Motor neuron (in vitro differentiated cells): ENCODE measurements around the gene KCNQ1. TPM values are rescaled to one million over a fixed set of nuclear protein-coding genes. Genes with fewer than 3 reads are reported as not detected.

Experiments used
- ATAC-seq, 8 experiments: fragments of 200-7000 bp; cut with Tn5 transposase; replicated peaks in 6 of 8; 2 replicates each; pipeline ENCODE4 v1.8.0; 2021; ENCODE audit warnings: mild to moderate bottlenecking in 8 of 8, moderate library complexity in 8 of 8
- H3K27ac ChIP-seq, 2 donors: fragments of 250-450 bp; sonication (Bioruptor Pico); 2 replicates each; pipeline ENCODE4 v1.9.0; 2021; ENCODE audit warnings: antibody characterized with exemption in 2 of 2, mild to moderate bottlenecking in 2 of 2, moderate library complexity in 1 of 2
- H3K4me1 ChIP-seq, 2 donors: fragments of 250-450 bp; sonication (Bioruptor Pico); replicated peaks in 1 of 2; 2 replicates each; pipeline ENCODE4 v1.6.1; 2021; ENCODE audit warnings: antibody characterized with exemption in 2 of 2, mild to moderate bottlenecking in 2 of 2, moderate library complexity in 1 of 2
- H3K4me3 ChIP-seq, 5 donors: fragments of 250-450 bp; sonication (Bioruptor Pico); 2 replicates each; pipeline ENCODE4 v1.9.0; 2021; ENCODE audit warnings: antibody characterized with exemption in 5 of 5, mild to moderate bottlenecking in 5 of 5, moderate library complexity in 4 of 5
- WGBS, 10 experiments: fragments of 450-650 bp; shearing (Covaris generic); methylation state at CpG; one replicate each; pipeline ENCODE4 v1.0.0; 2022; 5-methylcytosine and 5-hydroxymethylcytosine counted together
- in situ Hi-C, 9 experiments: fragments of 400-800 bp; cut with MboI; loops; one replicate each; pipeline ENCODE4 v1.15.0; 2021; ENCODE audit warnings: low sequenced_read_pairs in 9 of 9, low pct_unique_long_range_greater_than_20kb in 2 of 9; ENCODE audit not compliant: unreplicated experiment in 9 of 9
- total RNA-seq, 8 experiments: library from RNA; unstranded; fragments of 300-600 nt; gene quantifications; 2 replicates each; pipeline versions ENCODE4 v1.2.3 to v1.2.4, GENCODE V29; 2022

KCNQ1 gene
- total RNA-seq, 8 experiments from 2014 or later: 0.04 to 0.66 (median 0.20) TPM; not detected in 2

DNA sequence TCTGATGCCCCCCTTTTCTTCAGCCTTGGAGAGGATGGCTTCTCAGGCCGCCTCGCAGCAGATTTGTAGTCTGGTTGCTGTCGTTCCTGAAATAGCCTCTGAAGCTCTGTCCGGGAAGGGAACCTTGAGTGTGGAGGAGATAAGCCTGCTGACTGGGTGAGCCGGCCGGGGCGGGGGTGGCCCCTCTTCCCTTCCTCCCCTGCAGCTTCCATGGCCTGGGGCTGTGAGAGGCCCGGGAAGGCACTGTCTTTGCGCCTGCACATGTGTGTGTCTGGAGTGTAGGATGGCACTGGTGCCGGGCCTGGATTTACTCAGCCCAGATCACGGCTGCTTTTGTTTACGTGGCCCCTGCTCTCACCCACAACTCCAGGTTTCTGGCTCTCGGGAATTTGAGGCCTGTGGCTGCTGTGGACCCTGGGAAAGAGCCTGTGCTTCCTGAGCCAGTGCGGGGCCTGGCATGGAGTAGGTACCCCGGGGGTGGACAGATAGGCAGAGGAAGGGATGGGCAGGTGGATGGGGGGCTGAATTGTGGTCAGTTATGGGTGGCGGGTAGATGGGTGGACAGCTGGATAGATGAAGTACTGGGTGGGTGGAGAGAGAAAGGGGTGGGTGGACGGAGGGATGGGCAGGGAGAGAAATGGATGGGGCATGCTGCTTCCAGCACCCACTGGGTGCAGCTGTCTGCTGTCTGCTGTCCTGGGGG is 16.6 kb downstream of the KCNQ1 start:
- no peak overlapping the region for H3K27ac ChIP-seq
- WGBS, 10 experiments: 30 to 100% (median 60%) methylated on average over 1 to 3 of the region's 17 CpGs; no CpG with 5 or more reads in 4 of the 10 experiments
- in situ Hi-C loops: no loop called here
- no peak overlapping the region for H3K4me3 ChIP-seq
- H3K4me1 ChIP-seq: no peaks in the 10 kb centered on the region
- no peak for ATAC-seq

DNA sequence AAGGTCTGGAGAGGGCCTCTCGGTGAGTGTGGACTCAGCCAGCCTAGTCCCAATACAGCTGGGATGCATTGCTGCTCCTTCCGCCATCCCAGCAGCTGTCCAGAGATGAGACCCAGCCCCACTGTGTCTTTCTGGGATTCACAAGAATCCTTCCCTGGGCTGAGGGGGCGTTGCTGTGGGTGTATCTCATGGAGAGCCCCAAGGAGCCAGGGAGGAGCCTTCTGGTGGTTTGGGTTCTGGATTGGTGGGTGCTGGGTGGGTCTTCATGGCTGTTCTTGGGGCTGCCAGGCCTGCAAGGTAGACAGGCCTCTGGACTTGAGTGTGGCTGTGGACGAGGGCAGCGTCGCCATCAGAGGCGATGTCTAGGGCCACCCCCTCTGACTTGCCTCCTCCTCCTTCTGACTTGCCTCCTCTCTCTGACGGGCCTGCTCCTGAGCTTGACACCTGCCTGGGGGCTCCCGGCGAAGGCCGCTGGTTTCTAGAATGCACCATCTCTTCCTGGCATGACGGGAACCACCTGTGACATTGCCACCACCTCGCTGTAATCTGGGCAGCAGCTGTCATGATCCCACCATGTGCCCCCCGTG is 17.2 kb downstream of the KCNQ1 start:
- in situ Hi-C loops: no loop called here
- no peak overlapping the region for H3K27ac ChIP-seq

DNA sequence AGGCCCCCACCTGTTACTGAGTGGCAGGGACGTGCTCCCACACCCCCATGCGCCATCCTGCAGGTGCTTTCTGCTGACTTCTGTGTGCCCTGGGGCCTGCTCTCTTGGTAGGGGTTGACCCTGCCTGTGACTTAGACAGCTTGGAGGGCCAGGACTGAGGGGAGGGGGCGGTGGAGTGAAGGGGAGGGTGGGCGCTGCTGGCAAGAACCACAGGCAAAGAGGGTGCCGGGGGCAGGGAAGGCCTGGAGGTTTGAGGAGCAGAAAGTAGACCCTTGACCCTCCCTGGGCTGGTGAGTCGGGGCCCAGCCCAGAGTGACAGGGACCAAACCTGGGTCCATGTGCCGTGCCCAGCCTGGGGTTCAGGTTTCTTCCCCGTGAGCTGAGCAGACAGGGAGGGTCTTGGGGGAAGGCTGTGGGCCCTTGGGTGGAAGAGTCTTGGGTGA is 17.8 kb downstream of the KCNQ1 start:
- Histone ChIP-seq H3K4me3 (no peak overlapping the region), H3K4me1 (no peaks in the 10 kb centered on the region), H3K27ac (no peak overlapping the region)
- in situ Hi-C loops: no loop called here
- no peak for ATAC-seq
- WGBS, 10 experiments: no CpG with 5 or more reads among the region's 8 CpGs

More for the DNA sequence above, 17.2 kb downstream of the KCNQ1 start:
- Histone ChIP-seq H3K4me3 (no peak overlapping the region), H3K4me1 (no peaks in the 10 kb centered on the region)
- 40 to 100% (median 100%) methylated on average over 1 to 2 of the region's 14 CpGs; no CpG with 5 or more reads in 7 of the 10 experiments for WGBS, 10 experiments
- no peak for ATAC-seq

DNA sequence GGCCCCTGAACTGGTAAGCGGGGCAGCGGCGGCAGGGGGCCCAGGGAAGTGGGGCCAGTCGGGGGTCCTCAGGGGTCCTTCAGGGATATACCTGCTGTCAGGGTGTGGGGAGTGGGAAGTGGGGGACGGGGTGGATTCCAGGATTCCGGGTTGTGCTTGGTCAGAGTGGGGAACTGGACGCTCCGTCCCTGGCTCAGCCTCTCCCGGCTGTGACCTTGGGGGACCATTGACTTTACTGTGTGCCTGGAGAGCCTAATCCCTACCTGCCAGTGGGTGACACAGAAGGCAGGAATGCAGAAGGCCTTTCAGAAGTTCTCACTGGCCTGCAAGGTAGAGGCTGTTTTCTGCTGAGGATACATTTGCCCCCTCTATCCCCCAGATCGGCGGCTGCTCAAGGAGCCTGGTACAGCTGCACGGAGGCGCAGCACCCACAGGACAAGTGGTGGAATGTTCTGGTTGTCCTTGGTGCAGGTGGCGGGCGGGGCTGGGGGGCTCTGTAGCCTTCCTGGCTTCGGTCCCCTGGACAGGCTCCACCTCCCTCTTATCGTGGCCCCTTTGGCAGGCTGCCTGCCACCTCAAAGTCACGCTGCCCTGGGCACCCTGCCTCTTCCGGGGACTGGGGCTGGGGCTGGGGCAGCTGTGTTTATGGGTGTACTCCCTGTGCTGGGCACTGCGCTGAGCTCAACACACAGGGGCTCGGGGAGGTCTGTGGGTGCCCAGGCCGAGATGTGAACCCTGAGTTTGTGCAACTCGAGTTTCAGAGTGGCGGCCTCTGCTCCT is 18.4 kb downstream of the KCNQ1 start:
- no peak overlapping the region for H3K27ac ChIP-seq
- H3K4me3 ChIP-seq: no peak overlapping the region
- no peak for ATAC-seq
- in situ Hi-C loops: no loop called here
- WGBS, 10 experiments: 51 to 63% methylated on average over 3 of the region's 24 CpGs; no CpG with 5 or more reads in 8 of the 10 experiments
- H3K4me1 ChIP-seq: no peaks in the 10 kb centered on the region

DNA sequence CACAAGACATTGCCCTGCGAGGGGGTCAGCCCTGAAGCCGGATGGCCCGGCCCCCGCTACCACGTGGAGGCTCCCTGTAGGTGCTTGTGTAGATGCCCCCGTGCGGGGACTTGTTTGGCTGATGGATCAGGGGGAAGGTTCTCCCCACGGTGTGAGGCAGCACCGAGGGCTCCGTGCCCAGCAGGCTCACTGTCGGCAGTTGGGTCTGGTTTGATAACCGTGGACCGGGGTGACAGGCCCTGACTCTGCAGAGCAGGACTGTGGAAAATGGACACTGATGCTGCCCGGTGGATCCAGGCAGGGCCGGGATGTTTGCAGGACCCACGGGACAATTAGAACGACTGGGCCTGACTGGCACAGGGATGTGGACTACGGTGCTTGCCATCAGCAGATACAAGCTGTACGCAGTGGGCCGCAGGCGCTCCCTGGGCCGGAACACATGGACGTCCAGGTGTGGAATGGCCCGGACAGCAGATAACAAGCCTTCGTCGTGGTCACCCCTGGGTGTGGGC is 19.0 kb downstream of the KCNQ1 start:
- WGBS, 10 experiments: 43 to 90% (median 74%) methylated on average over 2 to 15 of the region's 26 CpGs; no CpG with 5 or more reads in 3 of the 10 experiments
- H3K4me1 ChIP-seq: no peaks in the 10 kb centered on the region
- ATAC-seq: no peak
- H3K27ac ChIP-seq: no peak overlapping the region
- no peak overlapping the region for H3K4me3 ChIP-seq
- in situ Hi-C loops: no loop called here

DNA sequence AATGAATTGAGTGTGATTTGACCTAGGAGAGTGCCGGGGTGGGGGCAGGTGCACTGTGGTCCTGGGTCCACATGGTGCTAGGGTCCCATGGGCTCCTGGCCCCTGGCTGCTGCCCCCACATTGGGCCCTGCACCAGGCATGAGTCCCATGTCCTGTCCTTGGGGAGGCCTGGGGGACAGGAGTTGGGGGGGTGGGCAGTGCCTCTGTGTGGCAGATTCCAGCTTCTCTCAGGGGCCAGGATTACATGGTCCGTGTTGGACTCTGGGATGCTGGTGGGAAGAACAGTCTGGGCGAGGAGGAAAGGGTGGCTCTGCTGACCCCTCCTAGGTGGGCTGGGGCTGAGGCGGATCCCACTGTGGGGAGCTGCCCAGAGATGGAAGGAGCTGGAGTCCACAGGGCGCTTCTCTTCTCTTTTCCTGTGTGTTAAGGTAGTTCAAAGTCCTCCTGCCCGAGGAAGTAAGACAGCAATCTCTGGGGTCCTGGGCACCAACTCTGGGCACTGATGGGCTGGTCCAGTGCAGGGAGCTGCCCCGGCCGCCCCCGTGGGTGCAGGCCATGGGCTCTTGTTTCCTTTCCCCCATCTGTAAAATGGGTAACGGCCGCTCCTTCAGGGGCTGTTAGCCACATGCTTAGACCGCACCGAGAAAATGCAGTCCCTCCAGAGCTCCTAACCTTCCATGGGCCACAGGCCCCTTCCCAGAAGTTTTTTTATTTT is 19.8 kb downstream of the KCNQ1 start:
- no peak for ATAC-seq
- H3K27ac ChIP-seq: no peak overlapping the region
- WGBS, 10 experiments: 40 to 93% (median 67%) methylated on average over 2 to 4 of the region's 13 CpGs; no CpG with 5 or more reads in 6 of the 10 experiments
- in situ Hi-C loops: no loop called here
- H3K4me1 ChIP-seq: no peaks in the 10 kb centered on the region
- H3K4me3 ChIP-seq: no peak overlapping the region

DNA sequence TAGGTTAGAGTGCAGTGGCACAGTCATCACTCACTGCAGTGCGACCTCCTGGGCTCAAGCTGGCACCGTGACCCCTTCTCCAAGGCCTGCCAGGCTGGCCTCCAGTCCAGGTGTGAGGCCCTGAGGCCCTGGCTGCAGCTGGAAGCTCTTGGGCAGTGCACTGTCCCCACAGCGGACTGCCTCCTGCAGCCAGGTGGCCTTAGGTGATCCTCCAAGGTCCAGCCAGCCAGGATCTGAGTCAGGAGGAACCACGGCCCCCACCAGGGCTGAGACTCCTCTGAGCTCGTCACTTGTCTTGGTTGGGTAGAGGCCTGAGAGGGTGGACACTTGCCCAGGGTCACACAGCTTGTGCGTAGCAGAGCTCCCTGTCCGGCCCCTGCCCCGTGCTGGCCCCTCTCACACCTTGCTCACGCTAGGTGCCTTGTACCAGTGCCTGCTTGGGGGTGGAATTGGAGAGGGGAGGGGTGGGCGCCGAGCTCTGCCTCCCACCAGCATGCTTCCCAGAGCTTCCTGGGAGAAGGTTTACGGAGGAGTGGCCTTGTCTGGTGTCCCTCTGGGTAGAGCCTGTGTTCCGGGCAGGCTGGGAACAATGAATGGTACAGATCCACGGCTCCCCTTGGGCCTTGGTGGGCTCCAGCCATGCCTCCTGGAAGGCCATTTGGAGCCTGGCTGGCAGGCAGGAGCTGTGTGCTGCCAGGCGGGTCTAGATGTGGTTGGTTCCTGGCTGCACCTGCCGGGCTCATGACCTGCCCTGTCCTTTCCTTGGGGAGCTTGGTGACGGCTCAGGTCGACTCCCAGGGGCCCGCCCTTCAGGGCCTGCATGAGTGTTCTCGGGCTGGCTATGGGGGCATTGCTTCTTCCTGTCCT is 20.6 kb downstream of the KCNQ1 start:
- WGBS, 10 experiments: 0 to 87% (median 44%) methylated on average over 1 to 6 of the region's 20 CpGs; no CpG with 5 or more reads in 4 of the 10 experiments
- no peak for ATAC-seq
- in situ Hi-C loops: no loop called here

DNA sequence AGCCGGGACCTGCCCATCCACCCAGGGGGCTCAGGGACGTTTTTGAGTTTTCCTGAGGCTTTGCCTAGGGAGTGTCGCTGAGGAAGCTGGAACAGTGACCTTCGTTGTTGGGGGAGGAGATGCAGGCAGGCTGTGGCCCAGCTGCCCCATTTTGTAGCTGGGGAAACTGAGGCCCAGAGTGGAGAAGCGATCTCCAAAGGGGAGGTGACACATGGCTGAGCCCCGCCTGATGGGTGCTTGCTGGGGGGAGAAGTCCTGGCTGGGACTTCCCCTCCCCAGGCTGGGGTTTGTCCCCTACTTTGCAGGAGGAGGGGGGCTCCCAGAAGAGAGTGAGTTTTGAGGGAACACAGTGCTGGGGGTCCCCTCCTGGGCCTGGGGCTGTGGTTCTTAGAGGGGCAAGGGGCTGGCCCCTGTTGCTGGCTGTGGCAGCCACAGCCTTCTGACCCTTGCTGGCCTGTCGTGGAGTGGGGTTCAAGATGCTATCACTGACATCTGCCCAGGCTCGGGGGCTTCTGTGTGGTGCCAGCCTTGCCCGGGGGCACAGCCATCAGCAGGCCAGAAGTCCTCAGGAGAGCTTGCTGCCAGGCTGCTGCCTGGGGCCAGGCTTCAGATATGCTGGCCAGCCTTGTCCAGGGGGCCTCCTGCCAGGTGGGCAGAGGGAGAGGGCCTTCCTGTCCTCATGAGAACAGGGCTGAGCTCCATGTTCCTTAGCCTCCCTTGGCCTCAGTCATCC is 21.4 kb downstream of the KCNQ1 start:
- in situ Hi-C loops: no loop called here

More for the DNA sequence above, 20.6 kb downstream of the KCNQ1 start:
- H3K4me1 ChIP-seq: no peaks in the 10 kb centered on the region
- H3K27ac ChIP-seq: no peak overlapping the region
- H3K4me3 ChIP-seq: no peak overlapping the region

DNA sequence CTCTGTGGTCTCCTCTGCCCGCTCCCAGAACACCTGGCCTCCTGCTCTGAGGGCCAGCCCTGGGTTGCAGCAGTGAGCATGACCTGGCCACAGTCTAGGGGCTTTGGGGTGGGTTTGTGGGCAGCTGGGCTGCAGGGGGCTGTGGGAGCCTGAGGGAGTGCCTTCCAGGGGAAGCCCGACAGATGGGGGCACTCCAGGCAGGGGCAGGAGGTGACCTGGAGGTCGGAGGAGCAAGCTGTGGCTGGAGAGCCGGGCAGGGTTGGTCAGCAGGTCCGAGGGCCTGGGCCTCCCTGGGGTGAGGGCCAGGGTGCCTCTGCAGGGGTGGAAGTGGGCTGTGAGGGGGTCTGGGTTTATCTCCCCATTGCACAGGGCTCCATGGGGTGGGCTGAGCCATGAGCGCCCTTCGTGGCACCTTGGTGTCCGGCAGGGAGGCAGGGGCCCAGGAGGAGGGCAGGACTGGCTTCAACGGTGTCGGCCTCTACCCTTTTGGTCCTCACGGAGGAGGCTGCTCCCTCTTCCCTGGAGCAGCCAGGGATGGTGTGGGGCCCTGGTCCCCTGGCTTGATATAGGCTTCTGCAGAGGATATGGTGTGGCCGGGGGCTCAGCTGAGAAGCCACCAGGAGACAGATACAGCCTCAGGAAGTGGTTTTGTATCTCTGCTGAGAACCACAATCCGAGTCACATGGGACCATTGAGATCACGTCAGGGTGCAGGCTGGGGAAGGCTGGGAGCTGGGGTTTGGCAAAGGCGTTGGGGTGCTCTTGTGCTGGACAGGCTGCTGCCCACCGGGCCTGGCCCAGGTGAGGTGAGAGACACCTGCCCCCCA is 22.3 kb downstream of the KCNQ1 start:
- WGBS, 10 experiments: 63 to 88% methylated on average over 3 of the region's 16 CpGs; no CpG with 5 or more reads in 8 of the 10 experiments
- in situ Hi-C loops: no loop called here
- H3K27ac ChIP-seq: no peak overlapping the region
- no peaks in the 10 kb centered on the region for H3K4me1 ChIP-seq
- H3K4me3 ChIP-seq: no peak overlapping the region
- ATAC-seq: no peak

More for the DNA sequence above, 21.4 kb downstream of the KCNQ1 start:
- WGBS, 10 experiments: 20 to 64% methylated on average over 3 to 4 of the region's 9 CpGs; no CpG with 5 or more reads in 8 of the 10 experiments
- Histone ChIP-seq H3K4me1 (no peaks in the 10 kb centered on the region), H3K27ac (no peak overlapping the region), H3K4me3 (no peak overlapping the region)
- no peak for ATAC-seq

DNA sequence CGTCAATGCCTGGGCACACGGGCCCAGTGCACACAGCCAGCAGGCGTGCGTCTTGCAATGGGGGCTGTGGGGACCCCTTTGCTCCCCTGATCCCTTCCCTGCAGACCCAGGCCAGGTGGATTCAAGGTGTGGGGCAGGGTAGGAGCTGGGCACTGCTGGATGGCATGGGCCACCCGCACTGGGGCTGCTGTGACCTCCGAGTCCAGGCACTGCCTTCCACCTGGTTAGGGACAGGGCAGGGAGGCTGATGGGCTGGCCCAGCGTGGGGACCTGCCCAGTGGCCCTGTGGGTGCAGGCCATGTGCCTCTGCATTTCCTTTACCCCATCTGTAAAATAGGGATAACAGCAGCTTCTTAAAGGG is 22.9 kb downstream of the KCNQ1 start:
- WGBS, 10 experiments: 90 to 92% methylated on average over 2 of the region's 7 CpGs; no CpG with 5 or more reads in 8 of the 10 experiments
- Histone ChIP-seq H3K4me3 (no peak overlapping the region), H3K4me1 (no peaks in the 10 kb centered on the region), H3K27ac (no peak overlapping the region)
- no peak for ATAC-seq
- in situ Hi-C loops: no loop called here
